Neural crest cell (in vitro differentiated cells): ENCODE measurements around the gene ELF2. TPM values are rescaled to one million over a fixed set of nuclear protein-coding genes. Genes with fewer than 3 reads are reported as not detected.
"Not testable (repeated sequence)": the region's sequence is repeated elsewhere in the genome, so short reads cannot be mapped to it uniquely, and the experiment has no call there.

Experiments used
- DNase-seq: peaks from one replicate; pipeline ENCODE4 v3.0.0; 2021; ENCODE audit warnings: low read depth, mixed read lengths, low spot score
- H3K27ac Mint-ChIP-seq: one replicate; pipeline ENCODE4 v1.8.0; 2021; ENCODE audit warnings: mild to moderate bottlenecking, mixed read lengths; ENCODE audit not compliant: unreplicated experiment
- H3K27me3 Mint-ChIP-seq: 2 replicates; pipeline ENCODE4 v1.8.0; 2021; ENCODE audit warnings: low read depth, mild to moderate bottlenecking, mixed read lengths
- H3K36me3 Mint-ChIP-seq: 2 replicates; pipeline ENCODE4 v1.8.0; 2021; ENCODE audit warnings: low read depth, mild to moderate bottlenecking, mixed read lengths
- H3K4me1 Mint-ChIP-seq: 2 replicates; pipeline ENCODE4 v1.8.0; 2021; ENCODE audit warnings: mixed read lengths
- H3K4me3 Mint-ChIP-seq: one replicate; pipeline ENCODE4 v1.8.0; 2021; ENCODE audit warnings: mild to moderate bottlenecking, mixed read lengths
- H3K9me3 Mint-ChIP-seq: 2 replicates; pipeline ENCODE4 v1.8.0; 2021; ENCODE audit warnings: mixed read lengths
- total RNA-seq: library from RNA; stranded (reverse); gene quantifications from 2 replicates; pipeline ENCODE4 v1.2.1, GENCODE V29; 2021
- TF ChIP-seq, protein P1 (sequence below): fragments of 200-600 bp; sonication (generic); conservative IDR thresholded peaks from 2 replicates; pipeline ENCODE4 v1.5.0; 2021; ENCODE audit warnings: antibody characterized with exemption, mild to moderate bottlenecking

The ELF2 gene
- total RNA-seq, 1 donor from 2014 or later: 39.4 TPM

DNA sequence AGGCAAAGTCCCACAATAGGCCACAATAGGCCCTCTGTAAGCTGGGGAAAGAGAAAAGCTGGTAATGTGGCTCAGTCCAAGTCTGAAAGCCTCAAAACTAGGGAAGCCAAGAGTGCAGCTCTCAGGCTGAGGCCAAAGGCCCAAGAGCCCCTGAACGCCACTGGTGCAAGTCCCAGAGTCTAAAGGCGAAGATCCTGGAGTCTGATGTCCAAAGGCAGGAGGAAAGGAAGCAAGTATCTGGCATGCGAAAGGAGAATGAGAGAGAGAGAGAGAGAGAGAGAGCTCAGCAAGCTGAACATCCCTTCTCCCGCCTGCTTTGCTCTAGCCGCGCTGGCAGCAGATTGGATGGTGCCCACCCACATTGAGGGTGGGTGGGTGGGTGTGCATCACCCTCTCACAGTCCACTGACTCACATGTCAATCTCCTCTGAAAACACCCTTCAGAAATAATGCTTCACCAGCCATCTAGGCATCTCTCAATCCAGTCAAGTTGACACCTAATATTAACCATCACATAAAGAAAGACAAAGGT is 30.9 kb upstream of the ELF2 start:
- no peak overlapping the region for H3K27ac Mint-ChIP-seq
- no peak overlapping the region for H3K4me3 Mint-ChIP-seq
- H3K9me3 Mint-ChIP-seq: no peaks in the 10 kb centered on the region
- peaks cover 10% of the 10 kb centered on the region for H3K4me1 Mint-ChIP-seq
- no peak for DNase-seq
- no peaks in the 10 kb centered on the region for H3K27me3 Mint-ChIP-seq
- no peaks in the 10 kb centered on the region for H3K36me3 Mint-ChIP-seq
- TF ChIP-seq, protein P1, sequence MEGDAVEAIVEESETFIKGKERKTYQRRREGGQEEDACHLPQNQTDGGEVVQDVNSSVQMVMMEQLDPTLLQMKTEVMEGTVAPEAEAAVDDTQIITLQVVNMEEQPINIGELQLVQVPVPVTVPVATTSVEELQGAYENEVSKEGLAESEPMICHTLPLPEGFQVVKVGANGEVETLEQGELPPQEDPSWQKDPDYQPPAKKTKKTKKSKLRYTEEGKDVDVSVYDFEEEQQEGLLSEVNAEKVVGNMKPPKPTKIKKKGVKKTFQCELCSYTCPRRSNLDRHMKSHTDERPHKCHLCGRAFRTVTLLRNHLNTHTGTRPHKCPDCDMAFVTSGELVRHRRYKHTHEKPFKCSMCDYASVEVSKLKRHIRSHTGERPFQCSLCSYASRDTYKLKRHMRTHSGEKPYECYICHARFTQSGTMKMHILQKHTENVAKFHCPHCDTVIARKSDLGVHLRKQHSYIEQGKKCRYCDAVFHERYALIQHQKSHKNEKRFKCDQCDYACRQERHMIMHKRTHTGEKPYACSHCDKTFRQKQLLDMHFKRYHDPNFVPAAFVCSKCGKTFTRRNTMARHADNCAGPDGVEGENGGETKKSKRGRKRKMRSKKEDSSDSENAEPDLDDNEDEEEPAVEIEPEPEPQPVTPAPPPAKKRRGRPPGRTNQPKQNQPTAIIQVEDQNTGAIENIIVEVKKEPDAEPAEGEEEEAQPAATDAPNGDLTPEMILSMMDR: no peak

DNA sequence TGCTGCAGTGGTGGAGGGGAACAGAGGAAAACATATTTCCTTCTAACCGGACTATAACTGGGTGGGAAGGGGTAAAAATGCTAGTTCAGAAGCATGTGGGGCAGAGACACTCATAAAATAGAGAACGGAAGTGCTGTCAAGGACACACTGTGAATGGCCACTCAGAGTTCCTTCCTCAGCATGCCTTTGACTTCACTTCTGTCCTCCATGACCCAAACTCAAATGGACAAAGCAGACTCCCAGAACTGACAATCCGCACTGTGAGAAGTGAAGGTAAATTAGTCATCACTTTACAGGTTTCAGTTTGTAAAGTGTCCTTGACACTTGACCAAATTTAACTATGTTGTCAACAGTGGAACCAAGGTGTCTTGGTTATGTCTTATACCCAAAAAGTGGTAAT is 30.2 kb upstream of the ELF2 start:
- peaks cover 10% of the 10 kb centered on the region for H3K4me1 Mint-ChIP-seq
- H3K9me3 Mint-ChIP-seq: no peaks in the 10 kb centered on the region
- DNase-seq: no peak
- TF ChIP-seq, protein P1: no peak
- H3K27me3 Mint-ChIP-seq: no peaks in the 10 kb centered on the region
- H3K4me3 Mint-ChIP-seq: no peak overlapping the region
- no peak overlapping the region for H3K27ac Mint-ChIP-seq
- H3K36me3 Mint-ChIP-seq: no peaks in the 10 kb centered on the region

DNA sequence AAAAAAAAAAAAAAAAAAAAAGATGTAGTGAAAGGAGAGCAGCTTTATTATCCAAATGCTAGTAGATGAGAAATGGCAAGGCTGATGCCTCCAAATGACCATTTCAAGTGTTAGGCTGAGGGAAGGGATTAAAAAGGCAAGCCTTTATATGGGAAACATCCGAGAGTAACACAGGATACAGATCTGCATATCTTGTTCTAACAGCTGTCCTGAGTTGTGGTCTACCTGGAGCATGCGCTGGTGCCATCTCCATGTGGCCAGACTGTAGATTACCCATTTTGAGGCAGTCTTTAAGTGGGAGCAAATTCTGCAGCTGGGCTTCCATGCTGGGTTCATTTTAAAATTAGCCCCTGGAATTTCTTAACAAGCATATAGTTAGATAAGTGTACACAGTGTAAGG is 26.0 kb upstream of the ELF2 start:
- no peak overlapping the region for H3K27ac Mint-ChIP-seq
- peaks cover 10% of the 10 kb centered on the region for H3K4me1 Mint-ChIP-seq
- H3K4me3 Mint-ChIP-seq: no peak overlapping the region
- no peaks in the 10 kb centered on the region for H3K36me3 Mint-ChIP-seq
- TF ChIP-seq, protein P1: no peak
- no peaks in the 10 kb centered on the region for H3K27me3 Mint-ChIP-seq
- H3K9me3 Mint-ChIP-seq: no peaks in the 10 kb centered on the region
- DNase-seq: no peak

DNA sequence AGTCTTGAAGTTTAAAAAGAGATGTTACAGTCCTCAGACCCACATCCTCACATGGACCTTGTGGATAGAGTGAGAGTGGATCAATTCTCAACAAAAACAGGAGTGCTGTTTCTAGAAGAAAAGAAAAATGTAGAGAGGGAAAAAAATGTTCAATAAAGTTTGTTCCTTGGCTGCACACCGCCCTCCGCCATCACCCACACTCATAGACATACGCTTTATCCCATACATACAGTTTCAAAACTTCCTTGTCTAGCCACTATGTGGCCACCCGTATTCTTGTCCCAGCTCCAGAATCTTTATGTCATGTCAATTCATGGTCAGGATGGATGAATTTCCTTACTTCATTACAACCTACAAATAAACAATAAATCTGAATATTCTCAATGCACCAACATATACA is 23.5 kb upstream of the ELF2 start:
- Mint-ChIP-seq H3K27me3 (no peaks in the 10 kb centered on the region), H3K4me1 (no peaks in the 10 kb centered on the region), H3K4me3 (no peak overlapping the region), H3K9me3 (peaks cover 3% of the 10 kb centered on the region), H3K36me3 (no peaks in the 10 kb centered on the region), H3K27ac (no peak overlapping the region)
- TF ChIP-seq, protein P1: no peak
- no peak for DNase-seq

DNA sequence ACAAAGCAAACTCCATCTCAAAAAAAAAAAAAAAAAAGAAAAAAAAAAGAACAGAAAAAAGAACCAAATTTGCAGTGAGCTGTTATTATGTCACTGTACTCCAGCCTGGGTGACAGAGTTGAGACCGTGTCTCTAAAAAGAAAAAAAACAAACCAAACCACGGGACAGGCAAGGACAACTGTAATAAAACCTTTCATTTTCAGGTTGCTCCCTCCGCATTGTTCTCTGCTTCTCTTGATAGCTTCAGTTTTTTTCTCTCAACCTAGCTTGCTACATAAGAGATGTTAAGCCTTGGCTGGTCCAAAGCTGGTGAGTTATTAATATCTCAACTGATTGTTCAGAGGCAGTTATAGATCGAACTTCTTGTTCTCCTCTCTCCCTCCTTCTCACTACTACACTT is 23.1 kb upstream of the ELF2 start:
- no peak for DNase-seq
- Mint-ChIP-seq H3K27ac (no peak overlapping the region), H3K36me3 (no peaks in the 10 kb centered on the region), H3K4me3 (no peak overlapping the region), H3K4me1 (no peaks in the 10 kb centered on the region), H3K27me3 (no peaks in the 10 kb centered on the region), H3K9me3 (peaks cover 3% of the 10 kb centered on the region)
- TF ChIP-seq, protein P1: no peak

DNA sequence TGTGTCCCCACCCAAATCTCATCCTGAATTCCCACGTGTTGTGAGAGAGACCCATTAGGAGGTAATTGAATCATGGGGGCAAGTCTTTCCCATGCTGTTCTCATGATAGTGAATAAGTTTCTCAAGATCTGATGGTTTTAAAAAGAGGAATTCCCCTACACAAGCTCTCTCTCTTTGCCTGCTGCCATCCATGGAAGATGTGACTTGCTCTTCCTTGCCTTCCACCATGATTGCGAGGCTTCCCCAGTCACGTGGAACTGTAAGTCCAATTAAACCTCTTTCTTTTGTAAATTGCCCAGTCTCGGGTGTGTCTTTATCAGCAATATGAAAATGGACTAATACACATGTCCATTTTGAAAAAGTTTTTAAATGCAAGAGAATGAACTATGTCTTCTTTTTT is 20.2 kb upstream of the ELF2 start:
- H3K36me3 Mint-ChIP-seq, H3K27me3 Mint-ChIP-seq, H3K4me1 Mint-ChIP-seq, H3K9me3 Mint-ChIP-seq, DNase-seq, H3K27ac Mint-ChIP-seq, H3K4me3 Mint-ChIP-seq: not testable (repeated sequence)
